GM23338 (cell line): ENCODE data around the gene LRRC40. TPM values are rescaled to one million over a fixed set of nuclear protein-coding genes. Genes with fewer than 3 reads are reported as not detected.

Experiments
- ATAC-seq: fragments of 200-7000 bp; cut with Tn5 transposase; 3 replicates; pipeline ENCODE4 v1.9.1; 2020
- DNase-seq: peaks from one replicate; pipeline ENCODE4 v3.0.0-alpha.2; 2015; ENCODE audit warnings: low spot score
- H2AFZ ChIP-seq: fragments of 200-600 bp; sonication (generic); 2 replicates; pipeline ENCODE4 v1.8.0; 2016; ENCODE audit warnings: antibody characterized with exemption, mild to moderate bottlenecking, moderate library complexity
- H3F3A ChIP-seq: fragments of 200-600 bp; sonication (generic); replicated peaks from 2 replicates; pipeline ENCODE4 v1.8.0; 2017; ENCODE audit warnings: antibody characterized with exemption, mixed run types, low read depth
- H3K27ac ChIP-seq: fragments of 200-600 bp; sonication (generic); 2 replicates; pipeline ENCODE4 v1.6.1; 2016; ENCODE audit warnings: low read depth
- H3K27me3 ChIP-seq: fragments of 200-600 bp; sonication (generic); 2 replicates; pipeline ENCODE4 v1.8.0; 2016; ENCODE audit warnings: mild to moderate bottlenecking, mixed run types, moderate library complexity; ENCODE audit not compliant: insufficient read depth
- H3K36me3 ChIP-seq: fragments of 200-600 bp; sonication (generic); 2 replicates; pipeline ENCODE4 v1.8.0; 2016; ENCODE audit warnings: mild to moderate bottlenecking; ENCODE audit not compliant: insufficient read depth
- H3K4me1 ChIP-seq: fragments of 200-600 bp; sonication (generic); 2 replicates; pipeline ENCODE4 v1.8.0; 2016; ENCODE audit warnings: mild to moderate bottlenecking, moderate library complexity; ENCODE audit not compliant: insufficient read depth
- H3K4me2 ChIP-seq: fragments of 200-600 bp; sonication (generic); 2 replicates; pipeline ENCODE4 v1.7.1; 2017; ENCODE audit warnings: mixed run types
- H3K4me3 ChIP-seq: fragments of 200-600 bp; sonication (generic); 2 replicates; pipeline ENCODE4 v1.6.1; 2016; ENCODE audit warnings: mixed run types
- H3K79me2 ChIP-seq: fragments of 200-600 bp; sonication (generic); replicated peaks from 2 replicates; pipeline ENCODE4 v1.8.0; 2017; ENCODE audit warnings: mild to moderate bottlenecking; ENCODE audit not compliant: insufficient read depth
- H3K9me2 ChIP-seq: fragments of 200-600 bp; sonication (generic); 2 replicates; pipeline ENCODE4 v1.8.0; 2017; ENCODE audit not compliant: insufficient read depth
- H4K20me1 ChIP-seq: fragments of 200-600 bp; sonication (generic); replicated peaks from 2 replicates; pipeline ENCODE4 v1.8.0; 2017; ENCODE audit warnings: mild to moderate bottlenecking; ENCODE audit not compliant: insufficient read depth
- H3K27ac Mint-ChIP-seq: 2 replicates; pipeline ENCODE4 v1.8.0; 2020; ENCODE audit warnings: inconsistent platforms, mild to moderate bottlenecking, moderate library complexity, mixed read lengths
- H3K27me3 Mint-ChIP-seq: 3 replicates; pipeline ENCODE4 v1.8.0; 2022; ENCODE audit warnings: low read depth, mild to moderate bottlenecking, moderate library complexity, mixed read lengths, inconsistent platforms; ENCODE audit not compliant: insufficient read depth, poor library complexity
- H3K36me3 Mint-ChIP-seq: 3 replicates; pipeline ENCODE4 v1.8.0; 2021; ENCODE audit warnings: low read depth, mild to moderate bottlenecking, inconsistent platforms, moderate library complexity, mixed read lengths
- H3K4me1 Mint-ChIP-seq: 3 replicates; pipeline ENCODE4 v1.8.0; 2020; ENCODE audit warnings: mild to moderate bottlenecking, inconsistent platforms, mixed read lengths
- H3K4me3 Mint-ChIP-seq: 3 replicates; pipeline ENCODE4 v1.8.0; 2021; ENCODE audit warnings: moderate library complexity, mild to moderate bottlenecking, inconsistent platforms, mixed read lengths
- H3K9me3 Mint-ChIP-seq: 3 replicates; pipeline ENCODE4 v1.8.0; 2020; ENCODE audit warnings: moderate library complexity, mild to moderate bottlenecking, inconsistent platforms, mixed read lengths
- EZH2 ChIP-seq: fragments of 200-600 bp; sonication (generic); IDR thresholded peaks from one replicate; pipeline ENCODE4 v1.8.0; 2017; ENCODE audit warnings: antibody characterized with exemption, mild to moderate bottlenecking, low read depth; ENCODE audit not compliant: unreplicated experiment
- JUNB ChIP-seq: IDR thresholded peaks from one replicate; pipeline ENCODE4 v1.6.1; 2016; ENCODE audit warnings: antibody characterized with exemption; ENCODE audit not compliant: unreplicated experiment
- REST ChIP-seq: IDR thresholded peaks from one replicate; pipeline ENCODE4 v1.6.1; 2018; ENCODE audit warnings: antibody characterized with exemption; ENCODE audit not compliant: unreplicated experiment
- STAT1 ChIP-seq: IDR thresholded peaks from one replicate; pipeline ENCODE4 v1.6.1; 2016; ENCODE audit warnings: antibody characterized with exemption; ENCODE audit not compliant: unreplicated experiment
- ZNF114 ChIP-seq: fragments of 250-450 bp; sonication (Bioruptor Pico); IDR thresholded peaks from 2 replicates; pipeline ENCODE4 v1.5.0; 2020; ENCODE audit warnings: mild to moderate bottlenecking, moderate library complexity
- ZNF462 ChIP-seq: fragments of 250-450 bp; sonication (Bioruptor Pico); IDR thresholded peaks from 2 replicates; pipeline ENCODE4 v1.5.0; 2020; ENCODE audit warnings: mild to moderate bottlenecking, moderate library complexity
- polyA plus RNA-seq: library from polyadenylated mRNA; unstranded; fragments of >200 nt; fragmentation: Nextera tagmentation; extraction: Ambion mirVana; gene quantifications from 2 replicates; pipeline ENCODE4 v1.2.1, GENCODE V29; 2016
- total RNA-seq: library from RNA; depleted of rRNA; stranded (reverse); fragments of >200 nt; shearing (Covaris generic); gene quantifications from 2 replicates; pipeline ENCODE4 v1.2.3, GENCODE V29; 2014

LRRC40 gene
- total and polyA plus RNA-seq, 2 experiments from 2014 or later = 33.9 to 50.5 TPM

- no peak for TF ChIP-seq ZNF462 (CRISPR knock-in tag)
Measured at GRCh38 chr1:70234733-70235132, 29.4 kb upstream of the LRRC40 start (continued).

- peaks cover 84% of the 10 kb centered on the region for H3K36me3 Mint-ChIP-seq
- no peak overlapping the region for H2AFZ ChIP-seq
- H3K4me3 Mint-ChIP-seq = no peak overlapping the region
- no peaks in the 10 kb centered on the region for H3K9me2 ChIP-seq
- TF ChIP-seq STAT1 = no peak
- no peak for TF ChIP-seq ZNF114
- TF ChIP-seq REST = no peak
- no peak for TF ChIP-seq EZH2
- TF ChIP-seq JUNB = no peak
- peaks cover 4% of the 10 kb centered on the region for H4K20me1 ChIP-seq
- no peak overlapping the region for H3K27ac ChIP-seq
- DNase-seq (no peak), ATAC-seq (no peak)
- H3K27me3 Mint-ChIP-seq = no peaks in the 10 kb centered on the region
- peaks cover 79% of the 10 kb centered on the region for H3K36me3 ChIP-seq
- no peaks in the 10 kb centered on the region; the same call in 1 of the 2 replicates for H3K4me1 ChIP-seq
- peaks cover 39% of the 10 kb centered on the region for H3K79me2 ChIP-seq
- peaks cover 3% of the 10 kb centered on the region; the same call in 1 of the 3 replicates for H3K4me1 Mint-ChIP-seq
- no peaks in the 10 kb centered on the region for H3K27me3 ChIP-seq
- peak overlapping the region; percentile 58; the same call in 1 of the 2 replicates for H3K27ac Mint-ChIP-seq
- H3K4me3 ChIP-seq = no peak overlapping the region
- no peaks in the 10 kb centered on the region for H3F3A ChIP-seq
- H3K4me2 ChIP-seq = no peak overlapping the region
- no peaks in the 10 kb centered on the region for H3K9me3 Mint-ChIP-seq
Measured at GRCh38 chr1:70231475-70231874, 26.1 kb upstream of the LRRC40 start.
